ENCODE results near the gene ENOPH1.

ENOPH1 gene

GRCh38 chr4:82499738-82500434 lies 69.5 kb downstream of the ENOPH1 start:
- H3K4me3 ChIP-seq (ENCODE audit: insufficient read length, low read depth): no peak overlapping the region
- no peak for DNase-seq (ENCODE audit: low read depth, low spot score)
- no peaks in the 10 kb centered on the region for H3K4me1 ChIP-seq (ENCODE audit: insufficient read depth, insufficient read length)
- no peaks in the 10 kb centered on the region for H3K36me3 ChIP-seq (ENCODE audit: insufficient read depth, insufficient read length, low read length)
- no peaks in the 10 kb centered on the region for H3K9me3 ChIP-seq (ENCODE audit: insufficient read depth, low read length)
- no peaks in the 10 kb centered on the region for H3K27me3 ChIP-seq (ENCODE audit: insufficient read depth, insufficient read length)
- no peak overlapping the region for H3K9ac ChIP-seq (ENCODE audit: insufficient read length, low read depth)
- TF ChIP-seq SUZ12 (IDR thresholded peaks at IDR 0.05; ENCODE audit: extremely low read depth, insufficient read depth, insufficient read length) (no peak), ZNF274 (IDR thresholded peaks at IDR 0.05; ENCODE audit: low read depth, low read length) (no peak), YY1 (IDR thresholded peaks at IDR 0.05; ENCODE audit: insufficient read depth, insufficient read length) (no peak)

- Histone ChIP-seq H3K4me1 (ENCODE audit: insufficient read depth, insufficient read length) (no peaks in the 10 kb centered on the region), H3K9me3 (ENCODE audit: insufficient read depth, low read length) (no peaks in the 10 kb centered on the region), H3K27me3 (ENCODE audit: insufficient read depth, insufficient read length) (no peaks in the 10 kb centered on the region), H3K4me3 (ENCODE audit: insufficient read length, low read depth) (no peak overlapping the region), H3K36me3 (ENCODE audit: insufficient read depth, insufficient read length, low read length) (no peaks in the 10 kb centered on the region), H3K9ac (ENCODE audit: insufficient read length, low read depth) (no peak overlapping the region)
- no peak for TF ChIP-seq SUZ12 (IDR thresholded peaks at IDR 0.05; ENCODE audit: extremely low read depth, insufficient read depth, insufficient read length)
- TF ChIP-seq YY1 (IDR thresholded peaks at IDR 0.05; ENCODE audit: insufficient read depth, insufficient read length): no peak
- TF ChIP-seq ZNF274 (IDR thresholded peaks at IDR 0.05; ENCODE audit: low read depth, low read length): no peak
- peak; percentile 16 for DNase-seq (ENCODE audit: low read depth, low spot score)
Measured at GRCh38 chr4:82500435-82501153, 70.2 kb downstream of the ENOPH1 start.

GRCh38 chr4:82501154-82501442 lies 70.7 kb downstream of the ENOPH1 start:
- no peak overlapping the region for H3K9ac ChIP-seq (ENCODE audit: insufficient read length, low read depth)
- H3K4me3 ChIP-seq (ENCODE audit: insufficient read length, low read depth): no peak overlapping the region
- H3K27me3 ChIP-seq (ENCODE audit: insufficient read depth, insufficient read length): no peaks in the 10 kb centered on the region
- no peaks in the 10 kb centered on the region for H3K36me3 ChIP-seq (ENCODE audit: insufficient read depth, insufficient read length, low read length)
- H3K4me1 ChIP-seq (ENCODE audit: insufficient read depth, insufficient read length): no peaks in the 10 kb centered on the region
- no peak for DNase-seq (ENCODE audit: low read depth, low spot score)
- no peaks in the 10 kb centered on the region for H3K9me3 ChIP-seq (ENCODE audit: insufficient read depth, low read length)
- TF ChIP-seq ZNF274 (IDR thresholded peaks at IDR 0.05; ENCODE audit: low read depth, low read length) (no peak), YY1 (IDR thresholded peaks at IDR 0.05; ENCODE audit: insufficient read depth, insufficient read length) (no peak), SUZ12 (IDR thresholded peaks at IDR 0.05; ENCODE audit: extremely low read depth, insufficient read depth, insufficient read length) (no peak)

DNA sequence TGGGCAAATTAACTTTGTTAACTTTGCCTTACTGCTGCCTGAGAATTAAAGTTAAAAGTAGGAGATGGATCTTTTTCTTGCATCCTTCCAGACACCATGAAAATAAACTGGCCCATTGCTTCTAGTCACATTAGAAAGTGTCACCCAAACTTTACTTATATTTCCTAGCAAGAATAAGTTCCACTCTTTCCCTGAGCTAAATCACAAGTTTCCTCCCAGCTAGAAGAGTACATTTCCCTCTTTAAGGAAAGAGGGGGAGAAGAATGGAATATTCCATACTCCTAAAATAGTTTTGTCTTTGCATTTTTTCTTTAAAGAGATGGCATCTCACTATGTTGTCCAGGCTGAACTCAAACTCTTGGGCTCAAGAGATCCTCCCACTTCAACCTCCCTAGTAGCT lies 77.6 kb downstream of the ENOPH1 start:
- no peaks in the 10 kb centered on the region for H3K4me1 ChIP-seq (ENCODE audit: insufficient read depth, insufficient read length)
- no peaks in the 10 kb centered on the region for H3K27me3 ChIP-seq (ENCODE audit: insufficient read depth, insufficient read length)
- H3K9me3 ChIP-seq (ENCODE audit: insufficient read depth, low read length): no peaks in the 10 kb centered on the region
- DNase-seq (ENCODE audit: low read depth, low spot score): no peak
- no peak overlapping the region for H3K9ac ChIP-seq (ENCODE audit: insufficient read length, low read depth)
- no peak overlapping the region for H3K4me3 ChIP-seq (ENCODE audit: insufficient read length, low read depth)
- no peaks in the 10 kb centered on the region for H3K36me3 ChIP-seq (ENCODE audit: insufficient read depth, insufficient read length, low read length)
- TF ChIP-seq ZNF274 (IDR thresholded peaks at IDR 0.05; ENCODE audit: low read depth, low read length) (no peak), SUZ12 (IDR thresholded peaks at IDR 0.05; ENCODE audit: extremely low read depth, insufficient read depth, insufficient read length) (no peak), YY1 (IDR thresholded peaks at IDR 0.05; ENCODE audit: insufficient read depth, insufficient read length) (no peak)

DNA sequence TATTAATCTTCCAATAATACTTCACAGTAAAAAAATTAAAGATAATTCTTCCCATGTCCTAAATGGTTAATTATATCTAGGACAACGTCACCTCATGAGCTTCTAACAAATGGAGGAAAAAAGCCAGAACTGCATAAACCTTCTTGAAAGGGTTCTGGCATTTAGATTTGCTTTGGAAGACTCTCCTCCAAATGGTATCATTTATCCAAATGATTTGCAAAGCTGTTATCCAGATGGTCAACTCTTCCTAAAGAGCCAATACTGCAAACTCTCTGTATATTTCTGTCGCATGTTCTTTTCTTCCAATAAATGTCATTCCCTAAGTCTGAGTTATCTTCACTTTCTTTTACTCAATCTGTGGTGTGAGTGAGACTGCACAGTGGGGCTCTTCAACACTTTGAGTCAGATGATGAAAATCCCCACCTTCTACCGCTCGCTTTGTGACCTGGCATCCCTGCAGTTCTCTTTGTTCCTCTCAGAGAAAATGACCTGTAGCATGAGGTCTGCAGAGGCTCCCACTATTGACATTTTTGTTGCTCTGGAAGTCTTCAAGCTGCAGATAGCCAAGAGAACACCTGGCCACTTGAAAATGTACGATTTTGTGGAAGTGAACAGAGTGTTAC lies 78.5 kb downstream of the ENOPH1 start:
- no peak for TF ChIP-seq SUZ12 (IDR thresholded peaks at IDR 0.05; ENCODE audit: extremely low read depth, insufficient read depth, insufficient read length)
- no peak for TF ChIP-seq YY1 (IDR thresholded peaks at IDR 0.05; ENCODE audit: insufficient read depth, insufficient read length)
- no peak for TF ChIP-seq ZNF274 (IDR thresholded peaks at IDR 0.05; ENCODE audit: low read depth, low read length)
- Histone ChIP-seq H3K9me3 (ENCODE audit: insufficient read depth, low read length) (no peaks in the 10 kb centered on the region), H3K4me3 (ENCODE audit: insufficient read length, low read depth) (no peak overlapping the region), H3K36me3 (ENCODE audit: insufficient read depth, insufficient read length, low read length) (no peaks in the 10 kb centered on the region), H3K9ac (ENCODE audit: insufficient read length, low read depth) (no peak overlapping the region), H3K27me3 (ENCODE audit: insufficient read depth, insufficient read length) (no peaks in the 10 kb centered on the region), H3K4me1 (ENCODE audit: insufficient read depth, insufficient read length) (no peaks in the 10 kb centered on the region)
- DNase-seq (ENCODE audit: low read depth, low spot score): no peak

- TF ChIP-seq SUZ12 (IDR thresholded peaks at IDR 0.05; ENCODE audit: extremely low read depth, insufficient read depth, insufficient read length): no peak
- TF ChIP-seq ZNF274 (IDR thresholded peaks at IDR 0.05; ENCODE audit: low read depth, low read length): no peak
- TF ChIP-seq YY1 (IDR thresholded peaks at IDR 0.05; ENCODE audit: insufficient read depth, insufficient read length): no peak
- no peak for DNase-seq (ENCODE audit: low read depth, low spot score)
- no peak overlapping the region for H3K9ac ChIP-seq (ENCODE audit: insufficient read length, low read depth)
Measured at GRCh38 chr4:82510216-82510615, 79.8 kb downstream of the ENOPH1 start.

More at GRCh38 chr4:82510216-82510615, 79.8 kb downstream of the ENOPH1 start:
- Histone ChIP-seq H3K27me3 (ENCODE audit: insufficient read depth, insufficient read length) (no peaks in the 10 kb centered on the region), H3K4me1 (ENCODE audit: insufficient read depth, insufficient read length) (no peaks in the 10 kb centered on the region), H3K9me3 (ENCODE audit: insufficient read depth, low read length) (no peaks in the 10 kb centered on the region), H3K36me3 (ENCODE audit: insufficient read depth, insufficient read length, low read length) (no peaks in the 10 kb centered on the region), H3K4me3 (ENCODE audit: insufficient read length, low read depth) (no peak overlapping the region)

Measured in NT2/D1 (cell line).